Mucosa of rectum (tissue), 2 donors: ENCODE data around the gene PTPN6.

Source experiments
- H3K27ac ChIP-seq, 2 donors: one replicate each; pipeline ENCODE4 v1.7.0; 2013; ENCODE audit warnings: inconsistent platforms in 2 of 2, low read depth in 2 of 2, low read length in 2 of 2
- H3K27me3 ChIP-seq, 2 donors: one replicate each; pipeline ENCODE4 v1.7.0; 2013; ENCODE audit warnings: low read length in 2 of 2; ENCODE audit not compliant: control insufficient read depth in 2 of 2, insufficient read depth in 2 of 2
- H3K36me3 ChIP-seq, 2 donors: one replicate each; pipeline ENCODE4 v1.7.0; 2013; ENCODE audit warnings: low read length in 2 of 2; ENCODE audit not compliant: control insufficient read depth in 2 of 2, insufficient read depth in 2 of 2
- H3K4me1 ChIP-seq, 2 donors: one replicate each; pipeline ENCODE4 v1.7.0; 2013; ENCODE audit warnings: low read length in 2 of 2, mild to moderate bottlenecking in 1 of 2; ENCODE audit not compliant: control insufficient read depth in 2 of 2, insufficient read depth in 2 of 2
- H3K4me3 ChIP-seq, 2 donors: one replicate each; pipeline ENCODE4 v1.7.0; 2013; ENCODE audit warnings: low read length in 2 of 2
- H3K9ac ChIP-seq, 2 donors: one replicate each; pipeline ENCODE4 v1.7.0; 2013; ENCODE audit warnings: low read length in 2 of 2, low read depth in 1 of 2, mild to moderate bottlenecking in 1 of 2
- H3K9me3 ChIP-seq, 2 donors: one replicate each; pipeline ENCODE4 v1.7.0; 2013; ENCODE audit warnings: low read length in 2 of 2; ENCODE audit not compliant: control insufficient read depth in 2 of 2
- donor health status: healthy.
- donor health status: Normal muscosa, but diverticular disease.

The PTPN6 gene

GRCh38 chr12:6968426-6968825 lies 17.3 kb downstream of the PTPN6 start:
- no peaks in the 10 kb centered on the region for H3K27me3 ChIP-seq
- peaks cover 44 to 48% of the 10 kb centered on the region in 2 donors for H3K4me1 ChIP-seq
- H3K36me3 ChIP-seq, result peaks cover 35% of the 10 kb centered on the region in 2 donors
- H3K27ac ChIP-seq, result peak overlapping the region in 1 of 2 donors; percentile 44
- H3K9me3 ChIP-seq, result no peaks in the 10 kb centered on the region
- peak overlapping the region in 1 of 2 donors; percentile 1 for H3K4me3 ChIP-seq
- H3K9ac ChIP-seq, result no peak overlapping the region

DNA sequence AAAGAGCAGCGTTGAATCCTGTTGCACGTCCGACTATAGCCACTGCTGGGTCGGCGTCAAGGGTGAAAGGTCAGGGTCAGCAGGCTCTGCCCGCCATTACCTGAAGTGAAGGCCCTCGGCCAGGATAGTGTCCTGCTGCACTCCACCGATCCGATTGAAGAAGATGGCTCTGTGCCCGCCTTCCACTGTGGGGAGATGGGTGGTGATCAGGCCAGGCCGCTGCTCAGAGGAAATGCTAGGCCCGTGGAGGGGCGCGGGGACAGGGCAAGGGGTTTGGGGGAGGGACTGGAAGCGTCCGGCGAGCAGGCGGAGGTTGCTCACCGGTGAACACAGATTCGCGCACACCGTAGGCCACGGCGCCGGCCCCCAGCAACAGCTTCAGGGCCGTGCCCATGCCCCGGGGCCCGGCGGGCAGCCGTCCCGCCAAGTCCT lies 19.0 kb downstream of the PTPN6 start:
- Histone ChIP-seq H3K27me3 (no peaks in the 10 kb centered on the region), H3K36me3 (peaks cover 47 to 48% of the 10 kb centered on the region in 2 donors), H3K9ac (peak overlapping the region; percentile 93 to 94)

DNA sequence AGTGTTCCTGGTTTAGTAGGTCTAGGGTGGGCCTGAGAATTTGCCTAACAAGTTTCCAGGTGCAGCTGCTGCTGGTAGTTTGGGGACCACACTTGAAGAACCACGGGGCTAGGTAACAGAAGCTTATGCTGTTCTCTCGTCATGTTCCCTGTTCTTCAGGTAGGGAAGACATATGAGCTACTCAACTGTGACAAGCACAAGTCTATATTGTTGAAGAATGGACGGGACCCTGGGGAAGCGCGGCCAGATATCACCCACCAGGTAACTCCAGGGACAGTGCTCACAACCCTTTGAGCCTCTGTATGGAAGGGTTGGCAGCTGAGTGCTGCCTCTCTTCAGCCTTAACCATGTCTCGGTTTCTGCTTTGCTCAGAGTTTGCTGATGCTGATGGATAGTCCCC lies 23.0 kb downstream of the PTPN6 start:
- Histone ChIP-seq H3K9me3 (no peaks in the 10 kb centered on the region), H3K27me3 (no peaks in the 10 kb centered on the region), H3K4me3 (no peak overlapping the region), H3K36me3 (peaks cover 46 to 53% of the 10 kb centered on the region in 2 donors), H3K4me1 (peaks cover 12 to 14% of the 10 kb centered on the region in 2 donors), H3K27ac (no peak overlapping the region), H3K9ac (no peak overlapping the region)

More for the DNA sequence above, 19.0 kb downstream of the PTPN6 start:
- Histone ChIP-seq H3K4me3 (peak overlapping the region; percentile 77 to 100), H3K27ac (peak overlapping the region; percentile 71 to 89), H3K4me1 (peaks cover 34 to 37% of the 10 kb centered on the region in 2 donors), H3K9me3 (no peaks in the 10 kb centered on the region)

DNA sequence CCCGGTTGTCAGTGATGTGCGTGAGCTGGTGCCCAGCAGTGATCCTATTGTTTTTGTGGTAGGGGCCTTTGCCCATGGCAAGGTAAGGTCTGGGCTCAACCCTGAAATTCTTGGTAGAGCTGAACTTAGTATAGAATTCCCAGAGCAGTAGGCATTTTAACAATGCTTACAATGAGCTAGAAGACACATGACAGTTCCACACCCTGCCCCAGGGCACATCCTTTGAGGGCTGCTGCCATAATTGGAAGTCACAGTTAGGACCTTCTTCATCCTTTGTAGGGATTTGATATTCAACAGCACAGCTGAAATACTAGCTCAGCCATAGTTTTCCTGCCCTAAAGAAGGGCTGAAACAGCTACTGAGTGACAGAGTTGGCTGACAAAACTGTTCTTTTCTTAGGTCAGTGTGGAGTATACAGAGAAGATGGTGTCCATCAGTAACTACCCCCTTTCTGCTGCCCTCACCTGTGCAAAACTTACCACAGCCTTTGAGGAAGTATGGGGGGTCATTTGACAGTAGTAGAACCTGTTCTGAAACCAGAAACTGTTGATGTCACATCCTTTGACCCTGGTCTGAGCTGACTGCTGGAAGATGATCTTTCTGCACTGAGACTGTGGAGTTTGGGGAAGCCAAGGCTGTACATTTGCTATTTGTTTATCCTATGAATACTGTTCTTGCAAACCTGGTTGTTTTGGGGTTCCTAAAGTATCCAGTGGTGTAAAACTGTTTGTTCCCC lies 24.3 kb downstream of the PTPN6 start:
- Histone ChIP-seq H3K4me1 (peaks cover 6 to 11% of the 10 kb centered on the region in 2 donors), H3K9me3 (no peaks in the 10 kb centered on the region), H3K27ac (no peak overlapping the region), H3K4me3 (no peak overlapping the region), H3K9ac (no peak overlapping the region), H3K36me3 (peaks cover 55 to 58% of the 10 kb centered on the region in 2 donors), H3K27me3 (no peaks in the 10 kb centered on the region)

- Histone ChIP-seq H3K4me1 (peaks cover 0 to 6% of the 10 kb centered on the region in 2 donors), H3K9me3 (no peaks in the 10 kb centered on the region), H3K4me3 (no peak overlapping the region), H3K9ac (no peak overlapping the region), H3K27me3 (no peaks in the 10 kb centered on the region), H3K36me3 (peaks cover 67 to 79% of the 10 kb centered on the region in 2 donors), H3K27ac (no peak overlapping the region)
Measured at GRCh38 chr12:6977653-6978052, 26.5 kb downstream of the PTPN6 start.

GRCh38 chr12:6978188-6978587 lies 27.0 kb downstream of the PTPN6 start:
- Histone ChIP-seq H3K27ac (no peak overlapping the region), H3K27me3 (no peaks in the 10 kb centered on the region), H3K4me1 (peaks cover 0 to 6% of the 10 kb centered on the region in 2 donors), H3K9me3 (no peaks in the 10 kb centered on the region), H3K4me3 (no peak overlapping the region), H3K36me3 (peaks cover 71 to 85% of the 10 kb centered on the region in 2 donors), H3K9ac (no peak overlapping the region)

GRCh38 chr12:6978611-6979011 lies 27.5 kb downstream of the PTPN6 start:
- no peak overlapping the region for H3K4me3 ChIP-seq
- H3K36me3 ChIP-seq, result peaks cover 73 to 86% of the 10 kb centered on the region in 2 donors
- H3K9ac ChIP-seq, result no peak overlapping the region
- H3K4me1 ChIP-seq, result peaks cover 0 to 6% of the 10 kb centered on the region in 2 donors
- H3K27ac ChIP-seq, result no peak overlapping the region
- no peaks in the 10 kb centered on the region for H3K27me3 ChIP-seq
- no peaks in the 10 kb centered on the region for H3K9me3 ChIP-seq

DNA sequence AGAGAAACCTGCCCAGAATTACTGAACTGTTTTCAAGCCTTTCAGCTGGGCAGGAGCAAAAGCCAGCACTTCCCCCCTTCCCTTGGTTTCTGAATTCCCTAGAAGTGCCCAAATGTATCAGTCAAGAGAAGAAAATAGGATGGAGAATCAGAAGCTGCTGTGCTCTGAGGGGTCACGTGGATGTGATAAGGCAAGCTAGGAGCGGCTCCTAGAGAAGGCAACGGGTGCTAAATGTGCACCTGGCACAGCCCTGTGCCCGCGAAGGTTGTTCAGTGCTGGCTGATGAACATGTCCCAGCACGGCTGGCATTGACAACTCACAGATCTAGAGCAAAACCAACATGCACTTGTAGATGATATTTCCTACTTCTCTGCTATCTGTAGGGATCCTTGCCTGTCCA lies 27.9 kb downstream of the PTPN6 start:
- H3K9ac ChIP-seq, result no peak overlapping the region

GRCh38 chr12:6979453-6979852 lies 28.3 kb downstream of the PTPN6 start:
- no peak overlapping the region for H3K27ac ChIP-seq
- no peaks in the 10 kb centered on the region for H3K9me3 ChIP-seq

More for the DNA sequence above, 27.9 kb downstream of the PTPN6 start:
- Histone ChIP-seq H3K4me1 (peaks cover 0 to 6% of the 10 kb centered on the region in 2 donors), H3K4me3 (no peak overlapping the region), H3K27ac (no peak overlapping the region), H3K36me3 (peaks cover 70 to 85% of the 10 kb centered on the region in 2 donors), H3K9me3 (no peaks in the 10 kb centered on the region), H3K27me3 (no peaks in the 10 kb centered on the region)

DNA sequence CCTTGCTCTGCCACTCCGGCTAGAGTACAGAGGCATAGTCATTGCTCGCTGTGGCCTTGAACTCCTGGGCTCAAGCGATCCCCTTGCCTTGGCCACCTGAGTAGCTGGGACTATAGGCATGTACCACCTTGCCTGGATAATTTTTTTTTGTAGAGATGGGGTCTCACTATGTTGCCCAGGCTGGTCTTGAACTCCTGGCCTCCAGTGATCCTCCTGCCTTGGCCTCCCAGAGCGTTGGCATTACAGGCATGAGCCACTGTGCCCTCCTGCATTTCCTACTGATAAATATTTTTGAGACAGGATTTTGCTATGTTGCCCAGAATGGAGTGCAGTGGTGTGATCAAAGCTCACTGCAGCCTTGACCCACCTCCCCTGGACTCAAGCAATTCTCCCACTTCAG lies 28.9 kb downstream of the PTPN6 start:
- Histone ChIP-seq H3K4me1 (peaks cover 0 to 6% of the 10 kb centered on the region in 2 donors), H3K27ac (no peak overlapping the region), H3K36me3 (peaks cover 61 to 78% of the 10 kb centered on the region in 2 donors), H3K27me3 (no peaks in the 10 kb centered on the region), H3K9ac (no peak overlapping the region), H3K4me3 (no peak overlapping the region), H3K9me3 (no peaks in the 10 kb centered on the region)

More at GRCh38 chr12:6979453-6979852, 28.3 kb downstream of the PTPN6 start:
- Histone ChIP-seq H3K9ac (no peak overlapping the region), H3K36me3 (peaks cover 66 to 84% of the 10 kb centered on the region in 2 donors), H3K27me3 (no peaks in the 10 kb centered on the region), H3K4me1 (peaks cover 0 to 6% of the 10 kb centered on the region in 2 donors), H3K4me3 (no peak overlapping the region)
